ENCODE measurements around the gene BCL2.

Gene BCL2

GRCh38 chr18:63311118-63312018 lies 8.2 kb downstream of the BCL2 start:
- no peak for DNase-seq (ENCODE audit: extremely low read depth in 1 of 2, low read depth in 1 of 2)

- no peak for DNase-seq (ENCODE audit: extremely low read depth in 1 of 2, low read depth in 1 of 2)
Observed at GRCh38 chr18:63309422-63309821, 10.1 kb downstream of the BCL2 start.

DNA sequence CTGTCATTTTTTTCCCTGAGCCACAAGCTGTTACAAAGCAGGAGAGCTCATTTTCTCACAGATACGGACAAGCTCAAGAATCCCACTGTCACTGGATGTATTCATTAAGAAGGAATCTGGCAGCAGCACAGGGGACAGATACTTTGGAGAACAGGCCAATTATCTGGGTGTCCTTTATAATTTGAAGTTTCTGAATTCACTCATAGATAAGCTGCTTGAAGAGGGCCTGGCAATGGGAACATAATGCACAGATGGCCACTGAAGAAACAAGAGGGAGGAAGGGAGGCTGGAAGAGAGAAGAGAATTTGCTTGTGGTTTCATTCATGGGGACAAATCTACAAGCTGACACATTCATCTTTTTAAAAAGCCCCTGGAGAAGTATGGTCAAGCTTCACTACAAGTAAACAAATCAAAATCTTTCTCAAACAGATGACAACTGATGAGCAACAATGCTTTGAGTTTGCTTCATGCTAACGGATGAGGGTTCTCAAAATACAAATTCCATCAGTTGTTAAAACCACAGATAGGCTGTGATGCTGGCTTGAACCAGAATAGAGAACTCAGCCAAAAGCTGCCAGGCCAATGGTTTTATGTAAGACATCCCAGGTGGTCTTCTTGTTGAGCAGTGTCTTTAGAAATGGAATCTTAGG lies 11.9 kb downstream of the BCL2 start:
- no peak for DNase-seq (ENCODE audit: extremely low read depth in 1 of 2, low read depth in 1 of 2)

- DNase-seq (ENCODE audit: extremely low read depth in 1 of 2, low read depth in 1 of 2) = no peak
Observed at GRCh38 chr18:63306819-63307550, 12.6 kb downstream of the BCL2 start.

- no peak for DNase-seq (ENCODE audit: extremely low read depth in 1 of 2, low read depth in 1 of 2)
Observed at GRCh38 chr18:63306249-63306648, 13.3 kb downstream of the BCL2 start.

DNA sequence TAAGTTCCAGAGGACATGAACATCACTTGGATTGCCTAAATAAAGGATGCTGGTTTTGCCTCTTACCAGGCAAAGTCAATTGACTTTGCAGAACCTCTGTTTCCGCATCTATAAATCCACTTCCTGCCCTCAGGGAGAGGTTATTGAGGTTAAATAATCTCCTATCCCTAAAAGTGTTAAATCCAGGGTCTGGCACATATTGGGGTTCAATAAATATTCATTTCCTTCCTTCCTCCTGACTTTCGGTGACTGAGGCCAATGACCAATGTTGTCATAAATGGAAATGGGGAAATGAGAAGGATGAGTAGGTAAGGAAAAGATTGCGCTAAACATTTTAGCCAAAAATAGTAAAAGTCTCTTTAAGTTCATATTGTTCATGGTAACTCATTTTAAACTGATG lies 16.0 kb downstream of the BCL2 start:
- DNase-seq (ENCODE audit: extremely low read depth in 1 of 2, low read depth in 1 of 2) = no peak

GRCh38 chr18:63302636-63303405 lies 16.7 kb downstream of the BCL2 start:
- DNase-seq (ENCODE audit: extremely low read depth in 1 of 2, low read depth in 1 of 2) = no peak

DNA sequence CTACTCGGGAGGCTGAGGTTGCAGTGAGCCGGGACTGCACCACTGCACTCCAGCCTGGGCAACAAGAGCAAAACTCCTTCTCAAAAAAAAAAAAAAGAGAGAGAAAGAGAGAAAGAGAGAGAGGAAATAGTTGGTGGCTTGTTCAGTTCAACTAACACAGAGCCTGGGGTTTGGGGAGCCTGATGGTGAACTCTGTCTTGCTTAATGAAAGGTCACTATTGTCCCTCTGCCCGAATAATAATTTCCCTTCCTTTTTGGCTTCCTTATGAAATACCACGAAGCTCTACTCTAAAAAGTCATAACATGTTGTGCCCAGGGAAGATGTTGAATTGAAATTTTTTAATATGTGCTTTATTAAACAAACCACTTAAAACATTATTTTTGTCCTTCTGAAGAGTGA lies 17.3 kb downstream of the BCL2 start:
- DNase-seq (ENCODE audit: extremely low read depth in 1 of 2, low read depth in 1 of 2) = no peak

GRCh38 chr18:63301434-63301833 lies 18.1 kb downstream of the BCL2 start:
- DNase-seq (ENCODE audit: extremely low read depth in 1 of 2, low read depth in 1 of 2) = no peak

DNA sequence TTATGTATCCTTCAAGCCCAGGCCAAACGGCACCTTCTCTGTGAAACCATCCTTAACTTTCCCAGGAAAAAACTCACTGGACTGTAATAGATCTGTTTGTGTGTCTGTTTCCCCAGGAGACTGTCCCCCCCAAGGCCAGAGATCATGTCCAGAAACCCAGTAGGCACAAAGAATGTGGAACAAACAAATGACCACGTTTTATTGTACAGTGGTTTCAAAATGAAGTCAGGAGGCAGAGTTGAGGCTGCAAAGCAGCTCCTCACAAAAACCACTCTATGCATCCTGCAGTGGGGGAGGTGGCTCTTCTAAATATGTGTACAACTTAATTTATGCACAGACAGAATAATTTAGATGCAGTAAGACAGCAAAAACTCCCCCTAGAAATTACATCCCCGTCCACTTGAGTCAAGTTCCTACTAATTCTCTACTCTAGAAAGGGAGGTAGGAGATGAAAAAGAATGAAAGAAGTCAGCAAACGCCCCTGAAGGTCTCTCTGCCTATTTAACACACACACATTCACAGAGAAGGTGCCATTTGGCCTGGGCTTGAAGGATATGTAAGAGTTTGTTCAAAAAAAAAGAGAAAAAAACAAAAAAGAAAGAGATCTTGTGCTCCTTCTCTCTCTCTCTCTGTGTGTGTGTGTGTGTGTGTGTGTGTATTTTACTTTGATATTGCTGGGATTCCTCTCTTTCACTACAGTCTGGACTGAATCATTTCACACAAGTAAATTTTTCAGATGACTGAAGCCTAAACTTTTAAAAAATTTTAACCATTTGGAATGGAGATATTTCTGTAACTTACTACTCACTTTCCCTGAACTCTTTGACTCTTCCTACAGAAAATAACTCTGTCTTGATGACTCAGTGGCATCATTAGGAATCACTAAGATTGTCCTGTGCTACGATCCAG lies 19.5 kb downstream of the BCL2 start:
- DNase-seq (ENCODE audit: extremely low read depth in 1 of 2, low read depth in 1 of 2) = no peak

GRCh38 chr18:63298400-63299365 lies 20.9 kb downstream of the BCL2 start:
- no peak for DNase-seq (ENCODE audit: extremely low read depth in 1 of 2, low read depth in 1 of 2)

DNA sequence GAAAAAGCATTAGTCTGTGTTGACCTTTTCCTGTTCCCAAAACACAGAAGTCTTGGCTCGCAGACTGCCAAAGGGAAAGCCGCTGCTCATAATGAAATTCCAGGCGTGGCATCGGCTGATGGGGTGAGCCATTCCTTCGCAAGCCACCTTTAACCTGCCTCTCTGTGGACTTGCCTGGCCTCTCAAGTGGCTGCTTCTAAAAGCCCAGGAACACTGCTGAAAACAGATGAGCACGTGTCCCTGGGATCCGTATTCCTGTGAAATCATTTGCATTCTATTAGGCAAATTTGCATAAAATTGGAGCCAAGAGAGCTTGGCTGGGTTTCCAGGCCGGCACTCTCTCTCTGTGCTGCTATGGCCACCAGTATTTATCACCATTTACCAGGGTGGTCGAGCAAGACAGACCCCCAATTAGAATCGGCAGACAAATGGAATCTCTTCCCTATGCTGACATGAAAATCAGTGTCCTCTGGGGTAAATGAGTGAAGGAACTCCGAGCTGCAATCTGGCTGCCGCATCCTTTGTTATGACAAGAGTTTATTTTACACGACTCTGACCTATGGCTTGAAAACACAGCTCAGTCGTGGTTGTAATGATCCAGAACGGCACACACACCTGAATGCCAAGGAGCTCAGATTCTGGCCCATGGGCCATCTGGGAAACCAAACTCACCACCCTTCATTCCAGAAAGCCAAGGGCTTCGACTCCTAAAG lies 21.7 kb downstream of the BCL2 start:
- DNase-seq (ENCODE audit: extremely low read depth in 1 of 2, low read depth in 1 of 2) = no peak

- DNase-seq (ENCODE audit: extremely low read depth in 1 of 2, low read depth in 1 of 2) = no peak
Observed at GRCh38 chr18:63293935-63294334, 25.6 kb downstream of the BCL2 start.

DNA sequence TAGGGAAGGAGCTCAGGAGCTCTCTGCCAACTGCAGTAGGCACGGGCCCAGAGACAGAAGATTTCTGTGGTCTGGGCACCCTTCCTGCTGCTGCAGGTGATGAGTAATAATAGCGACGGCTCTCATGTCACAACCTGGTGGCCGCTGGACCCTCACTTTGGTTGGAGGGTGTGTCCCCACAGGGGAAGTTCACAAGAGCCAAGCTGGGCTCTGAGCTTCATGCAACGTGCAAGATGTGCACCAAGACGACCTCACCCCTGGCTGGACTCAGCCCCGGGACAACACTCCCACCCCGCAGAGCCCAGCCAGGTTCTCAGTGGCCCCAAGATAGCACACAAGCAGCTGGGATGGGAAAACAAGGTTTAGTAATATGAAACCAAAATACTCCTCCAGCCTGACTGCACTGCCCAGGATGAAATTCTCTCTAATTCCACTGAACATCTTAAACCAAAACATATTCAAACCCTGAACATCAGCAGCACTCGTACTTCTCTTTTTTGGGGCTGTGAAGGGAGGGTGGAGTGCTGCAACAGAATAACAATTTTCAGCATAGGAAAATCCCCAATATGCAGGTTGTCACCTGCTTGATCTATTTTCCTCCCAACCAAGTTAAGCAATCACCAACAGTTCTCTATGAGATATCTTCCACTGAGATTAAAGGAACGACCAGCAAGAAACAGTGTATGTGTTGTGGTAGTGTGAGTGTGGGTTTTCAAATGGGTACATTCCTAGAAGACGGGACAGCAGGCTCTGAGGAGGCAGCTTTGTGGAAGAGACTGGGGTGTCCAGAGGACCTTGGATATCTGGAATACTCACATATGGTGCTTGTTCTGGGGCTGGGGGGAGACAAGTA lies 26.5 kb downstream of the BCL2 start:
- DNase-seq (ENCODE audit: extremely low read depth in 1 of 2, low read depth in 1 of 2) = no peak

DNA sequence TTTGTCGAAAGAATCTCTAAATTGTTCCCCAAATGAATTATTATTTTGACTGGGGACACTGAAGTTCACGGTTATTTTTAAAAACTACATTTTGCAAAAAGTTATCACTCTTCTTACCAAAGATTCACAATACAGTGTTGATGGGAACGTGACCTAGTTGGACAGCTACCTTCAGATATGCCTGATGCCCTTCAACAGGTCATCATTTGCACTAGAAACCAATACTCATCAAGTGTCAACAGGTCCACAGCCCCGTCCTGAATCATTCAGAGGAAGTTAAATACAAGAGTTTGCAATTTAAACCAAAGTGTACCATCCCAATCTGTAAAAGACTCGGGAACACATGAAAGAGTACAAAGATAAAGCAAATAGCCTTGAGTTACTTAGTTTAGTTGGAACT lies 28.3 kb downstream of the BCL2 start:
- DNase-seq (ENCODE audit: extremely low read depth in 1 of 2, low read depth in 1 of 2) = no peak

DNA sequence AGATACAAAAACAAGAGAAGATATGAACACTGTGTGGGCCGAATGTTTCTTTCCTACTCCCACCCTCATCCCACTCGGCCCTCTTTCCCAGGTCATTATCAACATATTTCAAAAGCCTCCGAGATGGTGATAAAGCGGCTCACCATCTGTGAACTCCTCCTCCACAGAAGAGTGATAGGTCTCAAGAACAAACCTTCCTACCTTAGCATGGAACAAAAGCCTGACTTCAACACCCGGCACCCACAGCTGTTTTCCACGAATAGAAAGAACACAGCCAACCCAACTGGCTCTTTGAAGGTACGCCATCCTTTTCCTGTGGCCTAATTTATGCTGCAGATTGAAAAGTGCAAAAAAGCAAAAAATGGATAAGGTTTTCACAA lies 28.8 kb downstream of the BCL2 start:
- DNase-seq (ENCODE audit: extremely low read depth in 1 of 2, low read depth in 1 of 2) = no peak

DNA sequence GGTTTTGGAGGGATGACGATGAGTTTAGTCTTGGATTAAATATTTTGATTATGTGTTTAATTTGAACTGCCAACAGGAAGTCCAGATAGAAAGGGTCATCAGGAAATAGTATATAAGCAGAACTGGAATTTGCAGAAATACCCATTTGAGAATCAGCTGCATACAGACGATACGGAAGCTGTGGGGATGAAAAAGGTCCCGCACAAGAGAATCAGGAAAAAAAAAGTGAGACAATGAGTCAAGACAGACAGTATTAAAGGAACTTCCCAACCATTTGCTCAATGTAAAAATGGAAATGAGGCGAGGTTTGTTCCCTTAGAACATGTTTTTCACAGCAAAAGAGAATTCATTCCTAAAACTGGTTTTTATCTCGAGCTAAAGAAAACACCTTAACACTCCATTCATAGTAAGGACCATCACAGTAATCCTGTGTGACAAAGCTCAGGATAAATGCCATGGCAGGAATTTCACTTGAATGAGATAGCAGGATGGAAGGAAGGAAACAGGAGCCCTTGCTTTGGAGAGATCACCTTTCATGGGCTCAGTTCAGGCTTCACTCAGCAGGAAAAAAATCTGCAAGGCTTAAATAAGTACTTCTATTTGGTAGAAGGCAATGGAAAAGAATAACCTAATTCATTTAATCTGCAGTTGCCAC lies 29.3 kb downstream of the BCL2 start:
- no peak for DNase-seq (ENCODE audit: extremely low read depth in 1 of 2, low read depth in 1 of 2)

Measured in stimulated activated CD8-positive, alpha-beta memory T cell treated with anti-CD3 and anti-CD28 coated beads, Interleukin-7, amount 100 ng/mL, for 48 hours (primary cell).